Transverse colon (tissue), 4 donors: ENCODE results near the gene KLF5.

Experiments used
- POLR2A ChIP-seq: fragments of 450-650 bp; IDR thresholded peaks from one replicate; pipeline ENCODE4 v1.6.1; 2016; ENCODE audit warnings: antibody characterized with exemption, mild to moderate bottlenecking, moderate library complexity
- POLR2AphosphoS5 ChIP-seq, 3 donors: sonication (generic); formaldehyde crosslinking; IDR thresholded peaks; one replicate each; pipeline ENCODE4 v1.6.1; 2016; ENCODE audit warnings: antibody characterized with exemption in 3 of 3
- TF ChIP-seq, protein P1 (sequence below), 5 experiments: fragments of 200-600 bp in 3 of 5; fragments of 450-650 bp in 2 of 5; sonication (generic) in 3 of 5; IDR thresholded peaks; 1 replicate in 2 of 5; 2 replicates in 3 of 5; pipeline ENCODE4 v1.5.1; 2016 to 2017; ENCODE audit warnings: antibody characterized with exemption in 5 of 5, inconsistent platforms in 3 of 5, mild to moderate bottlenecking in 2 of 5, moderate library complexity in 1 of 5

DNA sequence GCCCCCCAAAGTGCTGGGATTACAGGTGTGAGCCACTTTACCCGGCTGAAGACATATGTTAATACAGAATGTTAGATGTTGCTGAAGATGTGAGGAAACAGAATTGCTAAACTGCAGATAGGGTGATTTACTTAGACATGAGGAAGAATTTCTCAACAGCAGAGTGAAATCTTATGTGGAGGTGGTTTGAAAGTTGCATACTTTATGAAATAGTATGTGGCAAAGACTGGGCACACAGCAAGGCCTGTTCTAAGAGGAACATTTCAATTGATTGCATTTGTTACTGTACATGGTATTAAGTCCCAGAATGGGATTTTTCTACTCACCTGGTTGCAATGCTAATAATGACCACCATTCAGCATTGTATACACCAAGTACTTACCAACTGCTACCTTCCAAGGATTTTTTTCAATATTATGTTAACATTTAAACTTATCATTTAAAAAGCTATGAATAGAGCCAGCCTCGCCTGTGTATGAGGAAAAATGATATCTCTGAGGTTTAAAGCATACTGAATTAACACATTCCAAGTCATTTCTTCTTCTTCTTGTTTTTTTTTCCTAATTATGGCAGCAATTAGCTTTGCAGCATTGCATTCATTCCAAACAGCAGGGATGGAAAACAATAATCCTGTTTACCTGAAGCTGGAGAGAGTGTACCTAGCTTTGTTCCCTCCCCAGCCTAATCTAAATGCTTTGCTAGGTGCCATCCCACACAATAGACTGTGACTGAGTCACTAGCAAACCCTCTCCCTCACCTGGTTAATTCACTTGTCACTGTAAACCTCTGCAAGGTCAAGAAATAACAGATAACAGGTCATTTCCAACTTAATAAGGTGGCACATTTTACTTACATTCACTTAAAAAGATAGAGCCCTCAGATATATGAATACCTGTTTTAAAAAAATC, 19.4 kb upstream of the KLF5 start:
- TF ChIP-seq, protein P1, sequence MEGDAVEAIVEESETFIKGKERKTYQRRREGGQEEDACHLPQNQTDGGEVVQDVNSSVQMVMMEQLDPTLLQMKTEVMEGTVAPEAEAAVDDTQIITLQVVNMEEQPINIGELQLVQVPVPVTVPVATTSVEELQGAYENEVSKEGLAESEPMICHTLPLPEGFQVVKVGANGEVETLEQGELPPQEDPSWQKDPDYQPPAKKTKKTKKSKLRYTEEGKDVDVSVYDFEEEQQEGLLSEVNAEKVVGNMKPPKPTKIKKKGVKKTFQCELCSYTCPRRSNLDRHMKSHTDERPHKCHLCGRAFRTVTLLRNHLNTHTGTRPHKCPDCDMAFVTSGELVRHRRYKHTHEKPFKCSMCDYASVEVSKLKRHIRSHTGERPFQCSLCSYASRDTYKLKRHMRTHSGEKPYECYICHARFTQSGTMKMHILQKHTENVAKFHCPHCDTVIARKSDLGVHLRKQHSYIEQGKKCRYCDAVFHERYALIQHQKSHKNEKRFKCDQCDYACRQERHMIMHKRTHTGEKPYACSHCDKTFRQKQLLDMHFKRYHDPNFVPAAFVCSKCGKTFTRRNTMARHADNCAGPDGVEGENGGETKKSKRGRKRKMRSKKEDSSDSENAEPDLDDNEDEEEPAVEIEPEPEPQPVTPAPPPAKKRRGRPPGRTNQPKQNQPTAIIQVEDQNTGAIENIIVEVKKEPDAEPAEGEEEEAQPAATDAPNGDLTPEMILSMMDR (IDR thresholded peaks at IDR 0.05) = no peak
- TF ChIP-seq POLR2A (no peak), POLR2AphosphoS5 (IDR thresholded peaks at IDR 0.05) (no peak)
